ENCODE results near the gene PRICKLE2.

The PRICKLE2 gene

GRCh38 chr3:64081235-64081630 lies 144.0 kb downstream of the PRICKLE2 start:
- Histone ChIP-seq H3K36me3 (ENCODE audit: insufficient read depth, low read length) (no peaks in the 10 kb centered on the region), H3K9ac (ENCODE audit: low read length) (no peak overlapping the region), H3F3A (ENCODE audit: insufficient read depth, low read length) (no peaks in the 10 kb centered on the region), H3K79me2 (ENCODE audit: insufficient read depth, low read length) (no peaks in the 10 kb centered on the region), H3K9me3 (ENCODE audit: low read length) (no peaks in the 10 kb centered on the region), H3K4me2 (ENCODE audit: low read length) (no peak overlapping the region), H3K4me3 (ENCODE audit: low read depth, low read length, poor library complexity, severe bottlenecking) (no peak overlapping the region), H2AFZ (ENCODE audit: low read length) (no peak overlapping the region), H4K20me1 (ENCODE audit: insufficient read depth, low read length) (no peaks in the 10 kb centered on the region), H3K27me3 (ENCODE audit: insufficient read depth, low read length) (no peaks in the 10 kb centered on the region), H3K4me1 (ENCODE audit: insufficient read depth, low read length, severe bottlenecking) (no peaks in the 10 kb centered on the region), H3K27ac (ENCODE audit: low read depth, low read length, poor library complexity, severe bottlenecking) (no peak overlapping the region), H3K9me2 (ENCODE audit: low read depth, low read length) (no peaks in the 10 kb centered on the region)
- no peak for TF ChIP-seq EZH2 (IDR thresholded peaks at IDR 0.05; ENCODE audit: borderline replicate concordance, low read length)
- no peak for TF ChIP-seq CTCF (IDR thresholded peaks at IDR 0.05; ENCODE audit: low read length)

GRCh38 chr3:64080616-64081234 lies 144.5 kb downstream of the PRICKLE2 start:
- H3K4me2 ChIP-seq (ENCODE audit: low read length) = no peak overlapping the region
- no peak overlapping the region for H3K9ac ChIP-seq (ENCODE audit: low read length)
- TF ChIP-seq CTCF (IDR thresholded peaks at IDR 0.05; ENCODE audit: low read length) = no peak
- no peak for TF ChIP-seq EZH2 (IDR thresholded peaks at IDR 0.05; ENCODE audit: borderline replicate concordance, low read length)
- no peaks in the 10 kb centered on the region for H3K27me3 ChIP-seq (ENCODE audit: insufficient read depth, low read length)
- H2AFZ ChIP-seq (ENCODE audit: low read length) = no peak overlapping the region
- no peaks in the 10 kb centered on the region for H4K20me1 ChIP-seq (ENCODE audit: insufficient read depth, low read length)
- H3K27ac ChIP-seq (ENCODE audit: low read depth, low read length, poor library complexity, severe bottlenecking) = no peak overlapping the region
- H3K9me2 ChIP-seq (ENCODE audit: low read depth, low read length) = no peaks in the 10 kb centered on the region
- H3K36me3 ChIP-seq (ENCODE audit: insufficient read depth, low read length) = no peaks in the 10 kb centered on the region
- H3K4me1 ChIP-seq (ENCODE audit: insufficient read depth, low read length, severe bottlenecking) = no peaks in the 10 kb centered on the region
- H3K79me2 ChIP-seq (ENCODE audit: insufficient read depth, low read length) = no peaks in the 10 kb centered on the region
- H3K4me3 ChIP-seq (ENCODE audit: low read depth, low read length, poor library complexity, severe bottlenecking) = no peak overlapping the region
- no peaks in the 10 kb centered on the region for H3K9me3 ChIP-seq (ENCODE audit: low read length)
- no peaks in the 10 kb centered on the region for H3F3A ChIP-seq (ENCODE audit: insufficient read depth, low read length)

GRCh38 chr3:64079369-64080150 lies 145.7 kb downstream of the PRICKLE2 start:
- no peaks in the 10 kb centered on the region for H3K9me2 ChIP-seq (ENCODE audit: low read depth, low read length)
- H3K4me2 ChIP-seq (ENCODE audit: low read length) = no peak overlapping the region
- H4K20me1 ChIP-seq (ENCODE audit: insufficient read depth, low read length) = no peaks in the 10 kb centered on the region
- H3K9ac ChIP-seq (ENCODE audit: low read length) = no peak overlapping the region
- H3K9me3 ChIP-seq (ENCODE audit: low read length) = no peaks in the 10 kb centered on the region
- no peak overlapping the region for H3K4me3 ChIP-seq (ENCODE audit: low read depth, low read length, poor library complexity, severe bottlenecking)
- no peaks in the 10 kb centered on the region for H3K36me3 ChIP-seq (ENCODE audit: insufficient read depth, low read length)
- no peaks in the 10 kb centered on the region for H3F3A ChIP-seq (ENCODE audit: insufficient read depth, low read length)
- no peaks in the 10 kb centered on the region for H3K79me2 ChIP-seq (ENCODE audit: insufficient read depth, low read length)
- no peak overlapping the region for H3K27ac ChIP-seq (ENCODE audit: low read depth, low read length, poor library complexity, severe bottlenecking)
- H2AFZ ChIP-seq (ENCODE audit: low read length) = no peak overlapping the region
- no peaks in the 10 kb centered on the region for H3K4me1 ChIP-seq (ENCODE audit: insufficient read depth, low read length, severe bottlenecking)
- no peaks in the 10 kb centered on the region for H3K27me3 ChIP-seq (ENCODE audit: insufficient read depth, low read length)
- TF ChIP-seq EZH2 (IDR thresholded peaks at IDR 0.05; ENCODE audit: borderline replicate concordance, low read length) (no peak), CTCF (IDR thresholded peaks at IDR 0.05; ENCODE audit: low read length) (no peak)
